GM12865 (cell line): Measurements from ENCODE around the gene MRTFA.

Experiments
- DNase-seq: peaks from one replicate; pipeline ENCODE4 v3.0.0; 2010; ENCODE audit warnings: low read depth
- H3K4me3 ChIP-seq: 2 replicates; pipeline ENCODE4 v1.5.1; 2011; ENCODE audit warnings: mild to moderate bottlenecking, low read depth, low read length, control low read depth
- CTCF ChIP-seq: IDR thresholded peaks from 2 replicates; pipeline ENCODE4 v1.5.1; 2011; ENCODE audit warnings: low read length, control low read depth, low read depth, inconsistent platforms; ENCODE audit not compliant: insufficient read depth; ENCODE audit errors: missing control alignments

MRTFA gene

GRCh38 chr22:40616578-40616977 is 19.9 kb downstream of the MRTFA start:
- DNase-seq, result no peak
- H3K4me3 ChIP-seq, result no peak overlapping the region
- TF ChIP-seq CTCF, result no peak

- DNase-seq, result no peak
- no peak overlapping the region for H3K4me3 ChIP-seq
- no peak for TF ChIP-seq CTCF
Measured at GRCh38 chr22:40613067-40613466, 23.5 kb downstream of the MRTFA start.

- TF ChIP-seq CTCF, result no peak
- no peak overlapping the region for H3K4me3 ChIP-seq
- DNase-seq, result no peak
Measured at GRCh38 chr22:40612291-40612751, 24.2 kb downstream of the MRTFA start.

- TF ChIP-seq CTCF, result no peak
- DNase-seq, result no peak
- no peak overlapping the region for H3K4me3 ChIP-seq
Measured at GRCh38 chr22:40611606-40612005, 24.9 kb downstream of the MRTFA start.

- DNase-seq, result no peak
- H3K4me3 ChIP-seq, result no peak overlapping the region
- no peak for TF ChIP-seq CTCF
Measured at GRCh38 chr22:40610329-40610850, 26.1 kb downstream of the MRTFA start.

GRCh38 chr22:40609216-40609615 is 27.3 kb downstream of the MRTFA start:
- TF ChIP-seq CTCF, result no peak
- no peak overlapping the region for H3K4me3 ChIP-seq
- DNase-seq, result no peak

- no peak for TF ChIP-seq CTCF
- no peak for DNase-seq
- H3K4me3 ChIP-seq, result no peak overlapping the region
Measured at GRCh38 chr22:40607506-40607905, 29.0 kb downstream of the MRTFA start.
